Measurements from ENCODE around the gene EPN2. TPM values are rescaled to one million over a fixed set of nuclear protein-coding genes. Genes with fewer than 3 reads are reported as not detected.
A peak's percentile ranks its signal among the peaks of the same experiment; 100 is the strongest.

Gene EPN2
- total RNA-seq, 1 experiment from 2014 or later: 57.8 TPM

GRCh38 chr17:19239544-19239943, 2.4 kb downstream of the EPN2 start:
- H3K27ac Mint-ChIP-seq: peak overlapping the region in 1 of 3 experiments; percentile 32; a peak in 1 of 7 replicates
- no peaks in the 10 kb centered on the region for H3K27me3 Mint-ChIP-seq (ENCODE audit: low read depth)
- no peak overlapping the region for H2BK12ac ChIP-seq (ENCODE audit: insufficient read length, low read depth, low read length)
- no CpG with 5 or more reads among the region's 6 CpGs for WGBS (ENCODE audit: extremely low coverage, insufficient read length, low lambda C conversion rate)
- no peak for DNase-seq
- H3K9me3 Mint-ChIP-seq: no peaks in the 10 kb centered on the region
- no peak overlapping the region for H4K5ac ChIP-seq (ENCODE audit: insufficient read length, low read depth, low read length)
- H3K27ac ChIP-seq (ENCODE audit: insufficient read length, low read depth, low read length): no peak overlapping the region
- no peaks in the 10 kb centered on the region for H3K9me3 ChIP-seq (ENCODE audit: control insufficient read depth, low read depth, low read length)
- peaks cover 19 to 24% of the 10 kb centered on the region in 2 experiments for H3K4me1 Mint-ChIP-seq
- H4K91ac ChIP-seq (ENCODE audit: insufficient read length, low read depth, low read length): no peak overlapping the region
- no peak overlapping the region for H4K8ac ChIP-seq (replicated peaks; ENCODE audit: insufficient read length, low read depth, low read length)
- peaks cover 4 to 14% (median 9%) of the 10 kb centered on the region in 3 experiments; a peak in 6 of 7 replicates for H3K36me3 Mint-ChIP-seq (ENCODE audit: insufficient read depth in 1 of 3, low read depth in 3 of 3)
- no peak overlapping the region for H2BK5ac ChIP-seq (ENCODE audit: insufficient read length, low read length)
- H3K4ac ChIP-seq (ENCODE audit: low read depth, low read length): no peak overlapping the region
- no peak overlapping the region for H3K18ac ChIP-seq (ENCODE audit: insufficient read length, low read depth, low read length)
- H3T11ph ChIP-seq (ENCODE audit: low read length): no peak overlapping the region
- no peak overlapping the region for H2AK5ac ChIP-seq (ENCODE audit: insufficient read length, low read length)
- no peaks in the 10 kb centered on the region for H3K79me1 ChIP-seq (ENCODE audit: insufficient read depth, low read depth, low read length, poor library complexity, severe bottlenecking)
- no peak overlapping the region for H3K14ac ChIP-seq (ENCODE audit: insufficient read depth, low read length)
- no peaks in the 10 kb centered on the region; the same call in none of the 2 replicates for H3K4me1 ChIP-seq (ENCODE audit: insufficient read depth, low read length)
- H2AFZ ChIP-seq (ENCODE audit: low read length): no peak overlapping the region
- no peak overlapping the region for H3K9ac ChIP-seq (ENCODE audit: extremely low read depth, insufficient read length, low read length)
- H2BK120ac ChIP-seq (ENCODE audit: low read depth, low read length, poor library complexity, severe bottlenecking): no peak overlapping the region
- no peaks in the 10 kb centered on the region for H3K27me3 ChIP-seq (ENCODE audit: insufficient read depth, low read length)
- no peak for TF ChIP-seq CTCF (conservative IDR thresholded peaks at IDR 0.05)
- H3K4me2 ChIP-seq (ENCODE audit: insufficient read depth, insufficient read length, low read length): no peak overlapping the region
- peak overlapping the region in 1 of 2 experiments; percentile 45; a peak in 2 of 5 replicates for H3K4me3 Mint-ChIP-seq
- no peak overlapping the region for H2BK20ac ChIP-seq (ENCODE audit: low read depth, low read length, poor library complexity, severe bottlenecking)
- H4K20me1 ChIP-seq (ENCODE audit: control insufficient read depth, insufficient read depth, insufficient read length): no peaks in the 10 kb centered on the region
- peaks cover 11% of the 10 kb centered on the region; the same call in 1 of the 2 replicates for H3K79me2 ChIP-seq (ENCODE audit: insufficient read depth, low read length)
- peaks cover 4% of the 10 kb centered on the region for H3K23me2 ChIP-seq (ENCODE audit: insufficient read length, low read depth, low read length, poor library complexity, severe bottlenecking)
- no peak overlapping the region for H3K56ac ChIP-seq (ENCODE audit: insufficient read length, low read depth, low read length)
- no peak overlapping the region for H2BK15ac ChIP-seq (ENCODE audit: low read depth, low read length)
- H3K23ac ChIP-seq (ENCODE audit: insufficient read length, low read depth, low read length): no peak overlapping the region

Measured in H9 (cell line).